CD4-positive, alpha-beta T cell treated with Interleukin-21 for 1 hour (primary cell): ENCODE results near the gene TRIM38.
"Not testable (repeated sequence)": the region's sequence is repeated elsewhere in the genome, so short reads cannot be mapped to it uniquely, and the experiment has no call there.

ENCODE experiments used
- DNase-seq: peaks from one replicate; pipeline ENCODE4 v3.0.0-alpha.2; 2020

Gene TRIM38

DNA sequence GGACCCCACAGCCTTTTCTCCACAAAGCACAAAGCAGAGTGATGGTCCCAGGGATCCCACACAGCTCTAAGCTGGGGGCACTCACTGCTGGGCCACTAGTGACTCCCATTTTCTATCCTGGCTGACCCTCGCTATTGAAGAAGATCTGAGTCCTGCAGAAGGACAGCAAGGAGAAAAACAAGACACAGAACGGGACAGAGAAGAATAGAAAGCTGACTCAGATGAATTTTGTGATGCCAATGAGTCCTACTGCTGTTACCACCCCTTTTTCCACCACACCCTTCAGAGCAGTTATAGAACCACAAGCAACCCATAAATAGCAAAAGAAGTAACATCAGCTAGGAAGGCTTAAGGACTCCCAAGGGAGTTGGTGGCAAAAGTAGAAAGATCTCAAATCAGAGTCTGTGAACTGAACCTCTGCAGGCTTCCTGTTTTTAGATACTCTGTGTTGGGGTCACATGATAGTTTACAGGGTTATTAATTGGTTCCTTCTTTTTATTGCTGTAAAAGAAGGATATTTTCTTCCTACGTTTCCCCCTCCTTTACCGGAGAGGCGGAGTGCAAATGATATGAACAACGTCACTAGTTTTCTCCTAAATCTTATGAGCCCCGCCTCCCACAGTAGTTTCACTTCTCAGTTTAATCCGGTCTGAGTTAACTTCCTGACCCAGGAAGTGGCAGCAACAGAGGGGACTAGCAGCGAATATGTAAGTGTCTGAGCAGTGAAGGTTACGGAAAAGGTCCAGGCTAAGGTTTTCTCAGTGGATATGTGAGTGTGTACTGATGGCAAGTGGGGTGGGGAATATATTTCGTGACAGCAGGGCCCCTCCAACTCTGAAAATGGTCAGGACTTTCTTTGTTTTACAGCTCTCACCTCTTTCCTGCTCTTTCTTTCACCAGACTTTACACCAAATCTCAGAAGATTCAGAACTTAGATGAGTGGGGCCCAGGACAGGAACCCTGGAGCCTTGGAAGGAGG, at the start of gene TRIM38:
TRIM38 (plus strand) TSS at position 654 of the 979 bp plus-strand sequence. CDS start 3,721 bp downstream, outside the sequence.
- peak; percentile 91 for DNase-seq

DNA sequence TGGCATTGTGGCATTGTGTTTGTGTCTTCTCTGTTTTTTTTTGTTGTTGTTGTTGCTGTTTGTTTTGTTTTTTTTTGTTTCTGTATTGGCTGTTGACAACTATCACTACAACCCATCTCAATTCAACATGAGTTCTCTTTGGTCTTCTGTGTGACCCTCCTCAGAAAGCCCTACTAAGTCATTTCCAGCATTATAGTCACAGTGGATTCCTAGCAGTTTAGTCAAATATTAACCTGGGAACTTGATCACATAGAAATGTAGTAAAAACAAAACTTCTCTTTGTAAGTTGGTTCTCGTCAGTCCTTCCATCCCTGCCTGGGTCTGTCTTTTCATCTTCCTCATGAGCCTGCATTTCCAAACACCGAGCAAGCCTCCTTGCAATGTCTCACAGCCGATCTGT, 48.9 kb upstream of the TRIM38 start:
- DNase-seq = no peak

- DNase-seq = no peak
Observed at GRCh38 chr6:25916330-25916729, 46.3 kb upstream of the TRIM38 start.

GRCh38 chr6:25916789-25917490, 45.7 kb upstream of the TRIM38 start:
- no peak for DNase-seq

GRCh38 chr6:25918083-25918683, 44.4 kb upstream of the TRIM38 start:
- no peak for DNase-seq

- no peak for DNase-seq
Observed at GRCh38 chr6:25919657-25920056, 42.9 kb upstream of the TRIM38 start.

- no peak for DNase-seq
Observed at GRCh38 chr6:25921525-25922203, 40.9 kb upstream of the TRIM38 start.

GRCh38 chr6:25922301-25922700, 40.3 kb upstream of the TRIM38 start:
- no peak for DNase-seq

- DNase-seq = no peak
Observed at GRCh38 chr6:25925876-25926275, 36.7 kb upstream of the TRIM38 start.

DNA sequence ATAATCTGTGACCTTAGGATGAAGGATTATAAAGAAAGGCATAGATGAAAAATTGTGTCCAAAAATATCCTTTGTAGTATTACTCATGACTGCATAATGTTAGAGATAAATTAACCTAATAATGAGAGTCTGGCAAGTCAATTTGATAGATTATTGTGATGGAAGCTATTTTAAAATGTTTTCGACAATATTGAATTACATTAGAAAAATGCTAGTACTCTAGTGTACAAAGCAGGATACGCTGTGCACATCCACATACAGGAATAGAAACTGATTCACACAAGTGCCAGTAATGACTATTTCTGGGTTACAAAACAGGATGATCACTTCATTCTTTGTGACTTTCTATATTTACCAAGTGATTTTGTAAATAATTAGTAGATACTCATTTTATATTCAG, 35.4 kb upstream of the TRIM38 start:
- DNase-seq = no peak

DNA sequence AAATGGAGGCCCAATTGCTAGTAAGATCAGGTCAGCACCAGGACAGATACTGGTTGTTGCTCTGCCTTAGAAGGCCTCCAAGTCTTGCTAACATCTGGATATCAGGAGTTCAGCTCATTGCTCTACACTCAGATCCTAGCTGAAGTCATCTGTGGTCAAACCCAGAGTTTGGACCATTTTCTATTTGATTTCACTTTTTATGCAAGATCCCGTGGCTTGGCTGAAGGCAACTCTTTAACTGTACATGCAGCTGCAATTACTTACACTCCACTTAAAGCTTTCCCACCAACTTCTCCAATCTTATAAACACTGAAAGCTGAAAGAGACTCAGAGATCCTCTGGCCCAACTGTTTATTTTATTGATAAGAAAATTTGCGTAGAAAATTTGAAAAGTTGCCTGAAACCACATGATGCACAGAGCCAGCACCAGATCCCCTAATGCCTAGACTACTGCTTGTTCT, 34.8 kb upstream of the TRIM38 start:
- no peak for DNase-seq

GRCh38 chr6:25928562-25929324, 33.9 kb upstream of the TRIM38 start:
- DNase-seq = no peak

DNA sequence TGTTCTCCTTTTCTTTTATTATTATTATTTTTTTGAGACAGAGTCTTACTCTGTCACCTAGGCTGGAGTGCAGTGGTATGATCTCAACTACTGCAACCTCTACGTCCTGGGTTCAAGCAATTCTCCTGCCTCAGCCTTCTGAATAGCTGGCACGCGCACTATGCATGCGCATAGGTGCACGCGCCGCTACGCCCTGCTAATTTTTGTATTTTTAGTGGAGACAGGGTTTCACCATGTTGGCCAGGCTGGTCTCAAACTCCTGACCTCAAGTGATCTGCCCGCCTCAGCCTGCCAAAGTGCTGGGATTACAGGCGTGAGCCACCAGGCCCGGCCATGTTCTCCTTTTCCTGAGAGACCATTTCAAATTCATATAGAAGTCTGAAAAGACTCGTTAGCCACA, 32.8 kb upstream of the TRIM38 start:
- not testable (repeated sequence) for DNase-seq

DNA sequence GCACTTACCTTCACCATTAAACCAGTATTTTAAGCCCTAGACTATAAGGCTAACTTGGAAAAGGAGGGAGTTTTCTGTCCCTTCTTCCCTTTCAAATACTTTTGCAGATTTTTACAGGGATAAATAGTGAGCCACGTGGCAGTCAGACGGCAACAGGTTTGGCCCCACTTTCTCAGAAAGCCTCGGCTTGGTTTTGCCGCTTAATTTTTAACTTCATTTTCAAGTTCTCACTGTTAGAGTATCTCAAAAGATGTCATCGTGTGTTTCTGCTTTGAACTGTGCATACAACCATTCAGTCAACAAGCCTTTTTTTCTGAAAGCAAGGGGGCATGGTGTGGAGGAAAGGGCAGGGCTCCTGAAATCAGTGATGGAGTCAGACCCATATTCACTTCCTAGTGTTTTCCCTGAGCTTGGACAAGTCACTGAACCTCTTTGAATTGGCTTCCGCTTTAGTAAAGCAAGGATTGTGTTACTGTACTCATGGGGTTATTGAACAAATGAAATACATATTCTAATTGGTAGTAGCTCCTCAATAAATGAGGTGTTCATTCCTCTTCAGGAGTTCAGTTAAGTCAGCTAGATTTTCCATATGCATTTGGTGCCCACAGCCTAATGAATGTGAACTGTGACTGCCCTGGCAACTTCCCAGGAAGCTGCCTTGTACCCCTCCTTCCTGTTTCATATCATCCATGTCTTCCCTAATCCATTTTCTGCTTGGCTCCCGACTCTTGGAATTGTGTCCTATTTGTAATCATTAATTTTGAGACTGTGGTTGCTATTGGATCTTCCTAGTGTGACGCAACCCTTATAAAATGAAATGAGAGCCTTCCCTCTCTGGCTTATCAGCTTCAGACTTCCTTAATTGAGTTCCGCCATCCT, 31.8 kb upstream of the TRIM38 start, which contains the start of gene SLC17A2:
SLC17A2 (minus strand) TSS at position 160 of the 879 bp plus-strand sequence. CDS start 4,895 bp downstream, outside the sequence.
- DNase-seq = no peak

- DNase-seq = no peak
Observed at GRCh38 chr6:25931411-25931709, 31.2 kb upstream of the TRIM38 start.

GRCh38 chr6:25934156-25934555, 28.4 kb upstream of the TRIM38 start:
- DNase-seq = no peak

- no peak for DNase-seq
Observed at GRCh38 chr6:25934735-25935313, 27.8 kb upstream of the TRIM38 start.

DNA sequence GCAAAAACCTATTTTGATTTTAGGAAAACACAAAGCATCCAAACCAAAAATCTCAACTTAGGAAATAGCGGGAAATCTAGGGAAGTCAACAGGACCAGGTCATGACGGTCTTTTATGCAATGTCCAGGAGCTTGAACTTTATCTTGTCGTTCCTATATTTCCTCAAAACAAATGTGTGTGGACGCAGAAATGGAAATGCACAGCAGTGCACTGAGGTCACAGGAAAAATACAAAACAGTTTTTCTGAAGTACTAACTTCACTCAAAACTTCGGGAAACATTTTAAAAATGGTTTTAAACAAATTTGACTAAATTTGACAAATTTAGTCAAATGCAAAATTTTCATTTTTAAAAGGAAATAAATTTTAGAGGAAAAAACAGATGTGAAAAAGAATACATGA, 26.6 kb upstream of the TRIM38 start:
- no peak for DNase-seq

GRCh38 chr6:25939593-25939992, 23.0 kb upstream of the TRIM38 start:
- no peak for DNase-seq

GRCh38 chr6:25942561-25943147, 19.9 kb upstream of the TRIM38 start:
- DNase-seq = peak; percentile 54
